NCI-H1092 (cell line): ENCODE measurements around the gene SPATA17.

Experiments used
- DNase-seq: peaks from one replicate; lab custom pipeline; 2025; lab: John Stamatoyannopoulos, UW

SPATA17 gene

GRCh38 chr1:217917281-217917887 lies 286.2 kb downstream of the SPATA17 start:
- no peak for DNase-seq

DNA sequence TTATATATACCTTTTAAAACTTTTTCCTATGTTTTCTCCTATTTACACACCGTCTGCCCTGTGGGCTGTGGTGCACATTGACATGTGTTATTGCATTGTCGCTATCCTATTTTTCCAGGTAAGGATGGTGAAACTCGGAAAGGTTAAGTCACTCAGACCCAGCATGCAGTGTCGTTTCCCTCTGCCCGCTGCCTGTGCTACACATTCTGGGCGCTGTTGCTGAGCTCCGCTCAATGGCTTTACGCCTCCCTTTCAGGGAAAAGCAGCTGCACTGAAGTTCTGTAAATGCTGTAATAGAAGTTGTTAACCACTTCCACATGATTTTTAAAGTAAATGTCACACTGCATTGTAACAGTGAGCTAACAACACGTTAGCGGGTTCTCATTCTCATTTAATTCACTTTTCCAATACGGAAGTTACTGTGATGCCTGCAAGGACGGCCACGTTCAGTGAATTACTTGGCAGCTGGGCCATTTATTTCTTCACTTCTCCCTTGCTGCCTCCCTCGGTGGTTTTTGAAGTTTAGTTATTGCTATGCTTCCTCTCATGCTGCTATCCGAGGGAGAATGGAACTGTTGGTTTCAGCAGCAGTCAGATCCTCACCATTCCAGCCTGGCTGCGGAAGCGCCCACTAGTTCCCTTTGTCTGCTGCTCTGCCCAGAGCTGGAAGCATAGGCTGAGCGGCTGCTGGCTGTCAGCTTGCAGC lies 288.7 kb downstream of the SPATA17 start:
- no peak for DNase-seq
